ENCODE results near the gene MN1. TPM values are rescaled to one million over a fixed set of nuclear protein-coding genes. Genes with fewer than 3 reads are reported as not detected.

Gene MN1
- total RNA-seq, 2 experiments from 2014 or later: 0.27 to 0.28 TPM

- no peak overlapping the region for H3K27ac Mint-ChIP-seq
- no peaks in the 10 kb centered on the region for H3K4me1 ChIP-seq (ENCODE audit: insufficient read depth, low read length)
- H3K4me3 ChIP-seq (ENCODE audit: low read length): no peak overlapping the region
- no peaks in the 10 kb centered on the region for H3K36me3 Mint-ChIP-seq (ENCODE audit: low read depth)
- ChIA-PET POLR2A (no interaction called here), CTCF (no interaction called here)
- H3K27me3 ChIP-seq (ENCODE audit: control insufficient read depth in 1 of 2, insufficient read depth in 2 of 2, low read length in 2 of 2): no peaks in the 10 kb centered on the region
- no peaks in the 10 kb centered on the region for H3K27me3 Mint-ChIP-seq
- DNase-seq: no peak
- intact Hi-C loops (cut with DNase I, micrococcal nuclease): no loop called here
- no peaks in the 10 kb centered on the region for H3K36me3 ChIP-seq (ENCODE audit: insufficient read depth, low read length)
- peaks cover 14% of the 10 kb centered on the region for H3K4me1 Mint-ChIP-seq (ENCODE audit: low read depth)
- H3K4me3 Mint-ChIP-seq: no peak overlapping the region
- no peak for ATAC-seq (ENCODE audit: poor library complexity)
- H3K9me3 ChIP-seq (ENCODE audit: control insufficient read depth in 1 of 2, insufficient read depth in 1 of 2, low read length in 2 of 2): peaks cover 0 to 6% of the 10 kb centered on the region in 2 experiments
- no peak overlapping the region for H3K27ac ChIP-seq (ENCODE audit: low read depth in 1 of 2, low read length in 2 of 2)
- no peaks in the 10 kb centered on the region for H3K9me3 Mint-ChIP-seq
- TF ChIP-seq, protein P1, sequence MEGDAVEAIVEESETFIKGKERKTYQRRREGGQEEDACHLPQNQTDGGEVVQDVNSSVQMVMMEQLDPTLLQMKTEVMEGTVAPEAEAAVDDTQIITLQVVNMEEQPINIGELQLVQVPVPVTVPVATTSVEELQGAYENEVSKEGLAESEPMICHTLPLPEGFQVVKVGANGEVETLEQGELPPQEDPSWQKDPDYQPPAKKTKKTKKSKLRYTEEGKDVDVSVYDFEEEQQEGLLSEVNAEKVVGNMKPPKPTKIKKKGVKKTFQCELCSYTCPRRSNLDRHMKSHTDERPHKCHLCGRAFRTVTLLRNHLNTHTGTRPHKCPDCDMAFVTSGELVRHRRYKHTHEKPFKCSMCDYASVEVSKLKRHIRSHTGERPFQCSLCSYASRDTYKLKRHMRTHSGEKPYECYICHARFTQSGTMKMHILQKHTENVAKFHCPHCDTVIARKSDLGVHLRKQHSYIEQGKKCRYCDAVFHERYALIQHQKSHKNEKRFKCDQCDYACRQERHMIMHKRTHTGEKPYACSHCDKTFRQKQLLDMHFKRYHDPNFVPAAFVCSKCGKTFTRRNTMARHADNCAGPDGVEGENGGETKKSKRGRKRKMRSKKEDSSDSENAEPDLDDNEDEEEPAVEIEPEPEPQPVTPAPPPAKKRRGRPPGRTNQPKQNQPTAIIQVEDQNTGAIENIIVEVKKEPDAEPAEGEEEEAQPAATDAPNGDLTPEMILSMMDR (IDR thresholded peaks at IDR 0.05): no peak
Observed at GRCh38 chr22:27829620-27830019, 28.1 kb upstream of the MN1 start.

DNA sequence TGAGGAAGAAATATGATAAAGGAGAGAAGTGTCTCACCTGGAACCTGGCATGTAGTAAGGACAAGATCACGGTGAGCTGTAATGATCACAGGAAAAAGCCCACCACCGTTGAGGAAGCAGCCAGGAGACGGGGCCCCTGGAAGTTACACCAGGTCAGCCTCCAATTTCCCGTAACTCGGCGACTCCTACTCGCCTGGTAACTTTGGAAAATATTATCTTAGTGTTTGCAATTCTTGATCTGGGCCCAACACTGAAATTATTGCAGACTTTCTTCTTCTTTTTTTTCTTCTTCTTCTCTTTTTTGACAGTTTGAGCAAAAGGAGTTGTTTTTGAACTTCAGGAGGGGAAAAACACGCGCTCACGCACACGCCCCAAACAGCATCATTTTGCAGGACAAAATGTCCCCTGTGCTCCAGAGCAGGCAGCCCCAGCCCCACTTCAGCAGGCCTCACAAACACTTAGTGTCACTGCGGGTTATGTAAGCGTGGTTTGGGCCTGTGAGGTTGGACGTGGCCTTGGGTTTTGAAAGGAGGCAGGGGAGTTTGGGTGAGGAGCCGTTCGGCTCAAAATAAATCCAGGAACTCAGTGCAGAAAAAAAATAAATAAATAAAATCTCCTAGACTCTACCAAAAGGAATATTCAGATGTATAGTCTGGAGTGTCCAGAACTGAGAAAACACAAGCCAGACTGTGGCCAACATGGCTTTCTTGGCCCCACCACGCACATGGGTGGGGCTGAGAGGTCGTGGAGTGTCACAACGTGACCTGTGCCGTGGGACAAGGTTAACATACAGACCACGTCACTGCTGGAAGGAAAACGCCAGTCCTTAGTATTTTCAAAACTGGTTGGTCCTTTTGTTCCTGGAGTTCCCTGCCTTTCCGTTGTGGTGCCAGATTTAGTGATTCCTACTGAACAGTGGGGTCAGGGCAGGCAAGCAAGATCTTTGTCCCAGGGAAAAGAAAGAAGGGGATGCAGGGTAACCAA lies 26.3 kb upstream of the MN1 start:
- ChIA-PET POLR2A (no interaction called here), CTCF (interaction anchor here (0.7 kb wide), 1 partner anchor 448 kb away, joined by 3 read pairs; no protein-coding TSS in a partner anchor)
- no peaks in the 10 kb centered on the region for H3K36me3 ChIP-seq (ENCODE audit: insufficient read depth, low read length)
- H3K27ac Mint-ChIP-seq: no peak overlapping the region
- DNase-seq: no peak
- TF ChIP-seq, protein P1 (IDR thresholded peaks at IDR 0.05): no peak
- no peaks in the 10 kb centered on the region for H3K4me1 ChIP-seq (ENCODE audit: insufficient read depth, low read length)
- no peak overlapping the region for H3K4me3 Mint-ChIP-seq
- no peaks in the 10 kb centered on the region for H3K9me3 Mint-ChIP-seq
- H3K27me3 ChIP-seq (ENCODE audit: control insufficient read depth in 1 of 2, insufficient read depth in 2 of 2, low read length in 2 of 2): no peaks in the 10 kb centered on the region
- no peaks in the 10 kb centered on the region for H3K36me3 Mint-ChIP-seq (ENCODE audit: low read depth)
- ATAC-seq (ENCODE audit: poor library complexity): no peak
- intact Hi-C loops (cut with DNase I, micrococcal nuclease): no loop called here
- H3K4me3 ChIP-seq (ENCODE audit: low read length): no peak overlapping the region
- H3K27me3 Mint-ChIP-seq: no peaks in the 10 kb centered on the region
- H3K9me3 ChIP-seq (ENCODE audit: control insufficient read depth in 1 of 2, insufficient read depth in 1 of 2, low read length in 2 of 2): peaks cover 0 to 6% of the 10 kb centered on the region in 2 experiments
- H3K27ac ChIP-seq (ENCODE audit: low read depth in 1 of 2, low read length in 2 of 2): no peak overlapping the region
- H3K4me1 Mint-ChIP-seq (ENCODE audit: low read depth): peaks cover 14% of the 10 kb centered on the region

- Histone ChIP-seq H3K9me3 (ENCODE audit: control insufficient read depth in 1 of 2, insufficient read depth in 1 of 2, low read length in 2 of 2) (peaks cover 0 to 8% of the 10 kb centered on the region in 2 experiments), H3K36me3 (ENCODE audit: insufficient read depth, low read length) (no peaks in the 10 kb centered on the region), H3K4me1 (ENCODE audit: insufficient read depth, low read length) (no peaks in the 10 kb centered on the region), H3K27ac (ENCODE audit: low read depth in 1 of 2, low read length in 2 of 2) (no peak overlapping the region), H3K27me3 (ENCODE audit: control insufficient read depth in 1 of 2, insufficient read depth in 2 of 2, low read length in 2 of 2) (no peaks in the 10 kb centered on the region), H3K4me3 (ENCODE audit: low read length) (no peak overlapping the region)
- no peaks in the 10 kb centered on the region for H3K4me1 Mint-ChIP-seq (ENCODE audit: low read depth)
- ATAC-seq (ENCODE audit: poor library complexity) (no peak), DNase-seq (peak in 4 of 14 experiments; percentile 4 to 28 (median 15))
- CTCF ChIA-PET: no interaction called here
- no peaks in the 10 kb centered on the region for H3K36me3 Mint-ChIP-seq (ENCODE audit: low read depth)
- no peak overlapping the region for H3K4me3 Mint-ChIP-seq
- H3K27ac Mint-ChIP-seq: no peak overlapping the region
- POLR2A ChIA-PET: no interaction called here
- H3K27me3 Mint-ChIP-seq: no peaks in the 10 kb centered on the region
- intact Hi-C loops (cut with DNase I, micrococcal nuclease): no loop called here
- H3K9me3 Mint-ChIP-seq: no peaks in the 10 kb centered on the region
- TF ChIP-seq, protein P1 (IDR thresholded peaks at IDR 0.05): no peak
Observed at GRCh38 chr22:27825174-27825573, 23.6 kb upstream of the MN1 start.
